Vagina (tissue), 2 donors: Measurements from ENCODE around the gene CDH4. TPM values are rescaled to one million over a fixed set of nuclear protein-coding genes. Genes with fewer than 3 reads are reported as not detected.

Experiments
- DNase-seq, 2 donors: peaks; one replicate each; pipeline ENCODE4 v3.0.0-alpha.2; 2017; ENCODE audit errors: extremely low spot score in 2 of 2
- H3K27ac ChIP-seq: fragments of 200-600 bp; sonication (generic); one replicate; pipeline ENCODE4 v1.5.1; 2019
- H3K27me3 ChIP-seq: fragments of 200-600 bp; sonication (generic); one replicate; pipeline ENCODE4 v1.5.1; 2019
- H3K36me3 ChIP-seq, 2 donors: fragments of 200-600 bp; sonication (generic); one replicate each; pipeline ENCODE4 v1.5.1; 2017 to 2019
- H3K4me1 ChIP-seq: fragments of 200-600 bp; sonication (generic); one replicate; pipeline ENCODE4 v1.5.1; 2019
- H3K4me3 ChIP-seq, 2 donors: fragments of 200-600 bp; sonication (generic); 1 replicate in 1 of 2; 2 replicates in 1 of 2; pipeline ENCODE4 v1.5.1; 2016 to 2019
- H3K9me3 ChIP-seq: fragments of 200-600 bp; sonication (generic); one replicate; pipeline ENCODE4 v1.5.1; 2019
- POLR2A ChIP-seq, 2 donors: fragments of 450-650 bp; IDR thresholded peaks; one replicate each; pipeline ENCODE4 v1.6.1; 2017; ENCODE audit warnings: antibody characterized with exemption in 2 of 2, mild to moderate bottlenecking in 2 of 2, moderate library complexity in 2 of 2
- POLR2AphosphoS5 ChIP-seq, 2 donors: sonication (generic); formaldehyde crosslinking; IDR thresholded peaks; one replicate each; pipeline ENCODE4 v1.9.0; 2017; ENCODE audit warnings: antibody characterized with exemption in 2 of 2, mild to moderate bottlenecking in 2 of 2, low read depth in 1 of 2; ENCODE audit not compliant: insufficient read depth in 1 of 2
- intact Hi-C: fragments of 100-400 bp; cut with DNase I; formaldehyde crosslinking; loops from one replicate; pipeline ENCODE4 v1.15.1; 2023
- total RNA-seq: library from RNA; depleted of rRNA; stranded (reverse); fragments of >200 nt; gene quantifications from one replicate; pipeline ENCODE4 v1.2.3, GENCODE V29; 2016
- TF ChIP-seq, protein P1 (sequence below), 3 experiments: fragments of 450-650 bp in 2 of 3; fragments of 200-600 bp in 1 of 3; sonication (generic) in 1 of 3; IDR thresholded peaks; one replicate each; pipeline ENCODE4 v1.5.1; 2017 to 2019; ENCODE audit warnings: antibody characterized with exemption in 3 of 3, mild to moderate bottlenecking in 2 of 3, moderate library complexity in 2 of 3

The CDH4 gene
- total RNA-seq, 1 donor from 2014 or later: 0.25 TPM

DNA sequence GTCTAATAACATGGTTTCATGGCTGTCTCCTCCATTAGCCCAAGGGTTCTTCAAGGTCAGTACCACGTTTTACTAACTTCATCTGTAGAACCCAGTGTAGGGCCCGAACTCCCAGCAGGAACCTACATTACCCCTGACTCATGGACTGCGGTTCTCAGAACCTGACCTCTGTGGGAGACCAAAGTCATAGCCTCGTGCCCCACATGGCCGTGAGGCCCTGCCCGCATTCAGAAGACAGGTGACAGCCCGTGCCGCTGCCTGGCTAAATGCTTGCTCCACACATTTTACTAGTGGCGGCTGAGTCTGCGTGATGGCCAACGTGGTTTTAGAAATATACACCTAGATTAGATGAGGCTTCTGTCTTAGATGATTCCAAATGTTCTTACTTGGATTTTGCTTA, 94.9 kb downstream of the CDH4 start:
- Histone ChIP-seq H3K9me3 (no peaks in the 10 kb centered on the region), H3K27me3 (no peaks in the 10 kb centered on the region), H3K36me3 (no peaks in the 10 kb centered on the region), H3K27ac (no peak overlapping the region), H3K4me1 (no peaks in the 10 kb centered on the region), H3K4me3 (no peak overlapping the region)
- intact Hi-C loops: no loop called here
- DNase-seq: no peak
- no peak for TF ChIP-seq POLR2A (IDR thresholded peaks at IDR 0.05)
- TF ChIP-seq, protein P1, sequence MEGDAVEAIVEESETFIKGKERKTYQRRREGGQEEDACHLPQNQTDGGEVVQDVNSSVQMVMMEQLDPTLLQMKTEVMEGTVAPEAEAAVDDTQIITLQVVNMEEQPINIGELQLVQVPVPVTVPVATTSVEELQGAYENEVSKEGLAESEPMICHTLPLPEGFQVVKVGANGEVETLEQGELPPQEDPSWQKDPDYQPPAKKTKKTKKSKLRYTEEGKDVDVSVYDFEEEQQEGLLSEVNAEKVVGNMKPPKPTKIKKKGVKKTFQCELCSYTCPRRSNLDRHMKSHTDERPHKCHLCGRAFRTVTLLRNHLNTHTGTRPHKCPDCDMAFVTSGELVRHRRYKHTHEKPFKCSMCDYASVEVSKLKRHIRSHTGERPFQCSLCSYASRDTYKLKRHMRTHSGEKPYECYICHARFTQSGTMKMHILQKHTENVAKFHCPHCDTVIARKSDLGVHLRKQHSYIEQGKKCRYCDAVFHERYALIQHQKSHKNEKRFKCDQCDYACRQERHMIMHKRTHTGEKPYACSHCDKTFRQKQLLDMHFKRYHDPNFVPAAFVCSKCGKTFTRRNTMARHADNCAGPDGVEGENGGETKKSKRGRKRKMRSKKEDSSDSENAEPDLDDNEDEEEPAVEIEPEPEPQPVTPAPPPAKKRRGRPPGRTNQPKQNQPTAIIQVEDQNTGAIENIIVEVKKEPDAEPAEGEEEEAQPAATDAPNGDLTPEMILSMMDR (IDR thresholded peaks at IDR 0.05): no peak
- TF ChIP-seq POLR2AphosphoS5 (IDR thresholded peaks at IDR 0.05; ENCODE audit: insufficient read depth in 1 of 2, low read depth in 1 of 2): no peak

DNA sequence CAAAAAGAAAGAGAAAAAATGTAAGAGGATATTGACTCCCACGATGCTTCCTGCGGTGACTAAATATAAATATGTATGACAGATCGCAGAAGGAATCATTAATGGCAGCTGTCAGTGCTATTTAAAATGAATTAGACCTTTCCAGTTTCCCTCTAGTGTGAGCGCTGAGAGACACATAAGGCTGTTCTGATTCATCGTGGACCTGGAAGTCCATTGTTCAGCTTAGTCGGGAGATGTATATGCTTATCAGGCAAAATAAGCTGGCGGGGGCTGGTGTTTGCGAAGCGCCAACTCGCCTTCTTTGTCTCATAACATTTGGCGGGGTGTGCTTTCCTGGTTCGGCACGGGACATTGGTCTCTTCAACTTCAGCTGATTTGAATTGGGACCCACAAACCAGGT, 95.4 kb downstream of the CDH4 start:
- H3K27me3 ChIP-seq: no peaks in the 10 kb centered on the region

DNA sequence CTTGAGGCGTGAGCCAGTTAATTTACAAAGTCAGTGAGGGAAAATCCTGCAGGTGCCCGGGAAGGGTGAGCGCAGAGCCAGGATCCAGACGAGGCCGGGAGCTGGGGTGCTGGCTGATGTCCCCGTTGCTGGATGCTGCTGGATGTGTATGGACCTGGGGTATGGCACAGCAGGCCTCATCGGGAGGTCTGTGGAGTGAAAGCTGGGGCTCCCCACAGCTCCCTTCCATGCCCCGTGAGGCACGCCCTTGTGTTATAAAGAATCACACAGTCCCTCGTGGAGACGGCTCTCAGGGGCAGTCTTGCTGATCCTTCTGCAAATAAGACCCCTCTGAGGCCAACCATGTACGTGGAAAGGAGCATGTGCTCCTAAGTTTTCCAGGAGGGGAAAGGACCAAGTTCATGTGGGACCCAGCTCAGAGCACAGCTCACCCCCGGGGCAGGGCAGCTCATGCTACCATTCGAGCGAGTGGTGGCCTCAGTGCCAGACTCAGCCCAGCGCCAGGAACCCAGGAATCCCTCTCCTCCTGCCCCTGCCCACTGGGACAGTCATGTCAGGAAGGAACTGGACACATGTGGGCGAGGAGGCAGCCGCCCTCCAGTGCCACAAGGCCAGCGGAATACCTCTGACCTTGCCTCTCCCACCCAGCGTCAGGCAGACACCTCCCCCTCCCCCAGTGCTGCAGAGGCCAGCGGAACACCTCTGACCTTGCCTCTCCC, 97.5 kb downstream of the CDH4 start:
- intact Hi-C loops: no loop called here
- no peaks in the 10 kb centered on the region for H3K9me3 ChIP-seq
- H3K27ac ChIP-seq: no peak overlapping the region
- no peaks in the 10 kb centered on the region for H3K4me1 ChIP-seq
- no peak for DNase-seq
- TF ChIP-seq, protein P1 (IDR thresholded peaks at IDR 0.05): no peak
- no peak for TF ChIP-seq POLR2A (IDR thresholded peaks at IDR 0.05)
- no peak for TF ChIP-seq POLR2AphosphoS5 (IDR thresholded peaks at IDR 0.05; ENCODE audit: insufficient read depth in 1 of 2, low read depth in 1 of 2)
- H3K27me3 ChIP-seq: no peaks in the 10 kb centered on the region
- H3K36me3 ChIP-seq: no peaks in the 10 kb centered on the region
- no peak overlapping the region for H3K4me3 ChIP-seq

More for the DNA sequence above, 95.4 kb downstream of the CDH4 start:
- no peaks in the 10 kb centered on the region for H3K36me3 ChIP-seq
- H3K9me3 ChIP-seq: no peaks in the 10 kb centered on the region
- H3K4me3 ChIP-seq: no peak overlapping the region
- H3K27ac ChIP-seq: no peak overlapping the region
- intact Hi-C loops: no loop called here
- TF ChIP-seq, protein P1 (IDR thresholded peaks at IDR 0.05): no peak
- TF ChIP-seq POLR2A (IDR thresholded peaks at IDR 0.05): no peak
- no peak for TF ChIP-seq POLR2AphosphoS5 (IDR thresholded peaks at IDR 0.05; ENCODE audit: insufficient read depth in 1 of 2, low read depth in 1 of 2)
- DNase-seq: no peak
- no peaks in the 10 kb centered on the region for H3K4me1 ChIP-seq

DNA sequence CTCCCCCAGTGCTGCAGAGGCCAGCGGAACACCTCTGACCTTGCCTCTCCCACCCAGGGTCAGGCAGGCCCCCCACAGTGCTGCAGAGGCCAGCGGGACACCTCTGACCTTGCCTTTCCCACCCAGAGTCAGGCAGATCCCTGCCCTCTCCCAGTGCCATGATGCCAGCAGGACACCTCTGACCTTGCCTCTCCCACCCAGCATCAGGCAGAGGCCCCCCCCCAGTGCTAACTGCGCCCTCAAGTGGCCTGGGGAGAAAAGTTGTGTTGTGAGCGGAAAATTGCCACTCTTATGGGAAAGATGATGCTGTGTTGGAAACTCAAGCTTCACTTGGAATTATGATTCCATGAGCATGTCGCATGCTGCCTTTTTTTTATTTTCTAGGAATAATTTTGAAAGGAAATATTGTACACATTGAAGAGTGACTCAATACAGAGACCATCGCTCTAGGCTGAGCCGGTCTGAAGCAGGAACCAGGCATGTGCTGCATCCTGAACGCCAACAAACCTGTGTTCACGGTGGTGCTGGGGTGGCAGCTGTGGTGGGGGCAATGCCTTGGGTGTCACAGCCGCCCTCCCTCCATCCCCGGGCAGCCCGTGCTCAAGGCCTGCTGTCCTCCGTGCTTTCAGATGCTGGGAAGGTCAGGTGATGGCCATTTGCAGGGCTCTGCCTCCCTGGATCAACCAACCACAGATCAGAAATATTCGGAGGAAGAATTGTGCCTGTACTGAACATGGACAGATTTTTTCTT, 98.6 kb downstream of the CDH4 start:
- Histone ChIP-seq H3K27me3 (no peaks in the 10 kb centered on the region), H3K36me3 (no peaks in the 10 kb centered on the region), H3K27ac (no peak overlapping the region), H3K9me3 (no peaks in the 10 kb centered on the region), H3K4me3 (no peak overlapping the region), H3K4me1 (no peaks in the 10 kb centered on the region)
- TF ChIP-seq, protein P1 (IDR thresholded peaks at IDR 0.05): no peak
- TF ChIP-seq POLR2AphosphoS5 (IDR thresholded peaks at IDR 0.05; ENCODE audit: insufficient read depth in 1 of 2, low read depth in 1 of 2): no peak
- no peak for TF ChIP-seq POLR2A (IDR thresholded peaks at IDR 0.05)
- DNase-seq: no peak
- intact Hi-C loops: no loop called here
